WTC11 (cell line): ENCODE data around the gene SRGAP1. TPM values are rescaled to one million over a fixed set of nuclear protein-coding genes. Genes with fewer than 3 reads are reported as not detected.

Experiments
- ATAC-seq: fragments of 200-7000 bp; cut with Tn5 transposase; 2 replicates; pipeline ENCODE4 v1.10.0; 2021; ENCODE audit warnings: mild to moderate bottlenecking, moderate library complexity
- CTCF ChIA-PET: fragments of 300-600 bp; sonication (Branson Sonifier 250); formaldehyde crosslinking; loops from one replicate; lab custom pipeline; 2021; ENCODE audit warnings: antibody characterized with exemption; lab: Charles Lee
- POLR2A ChIA-PET: fragments of 350-600 bp; sonication (Branson Sonifier 250); formaldehyde crosslinking; loops from one replicate; lab custom pipeline; 2021; ENCODE audit warnings: antibody characterized with exemption; lab: Charles Lee
- DNase-seq: peaks from one replicate; pipeline ENCODE4 v3.0.0; 2021; ENCODE audit warnings: low spot score
- H3K27ac Mint-ChIP-seq: 2 replicates; pipeline ENCODE4 v1.8.0; 2021; ENCODE audit warnings: mixed read lengths
- H3K27me3 Mint-ChIP-seq: 2 replicates; pipeline ENCODE4 v1.8.0; 2021; ENCODE audit warnings: low read depth, mild to moderate bottlenecking, moderate library complexity, mixed read lengths
- H3K36me3 Mint-ChIP-seq: 2 replicates; pipeline ENCODE4 v1.8.0; 2021; ENCODE audit warnings: mixed read lengths
- H3K4me1 Mint-ChIP-seq: 2 replicates; pipeline ENCODE4 v1.8.0; 2022; ENCODE audit warnings: mixed read lengths
- H3K4me3 Mint-ChIP-seq: 2 replicates; pipeline ENCODE4 v1.8.0; 2021; ENCODE audit warnings: mild to moderate bottlenecking, moderate library complexity, mixed read lengths
- H3K9me3 Mint-ChIP-seq: 2 replicates; pipeline ENCODE4 v1.8.0; 2021; ENCODE audit warnings: mixed read lengths
- CBFB ChIP-seq: sonication (generic); formaldehyde crosslinking; IDR thresholded peaks from 2 replicates; pipeline ENCODE4 v1.8.1; 2022; ENCODE audit warnings: mild to moderate bottlenecking, low read depth, missing genetic modification reagents
- CREB1 ChIP-seq: sonication (generic); formaldehyde crosslinking; IDR thresholded peaks from 2 replicates; pipeline ENCODE4 v1.8.0; 2023; ENCODE audit warnings: mild to moderate bottlenecking, missing genetic modification reagents
- E2F1 ChIP-seq: sonication (generic); formaldehyde crosslinking; IDR thresholded peaks from 2 replicates; pipeline ENCODE4 v1.8.0; 2022; ENCODE audit warnings: mild to moderate bottlenecking, missing genetic modification reagents
- E2F4 ChIP-seq: sonication (generic); formaldehyde crosslinking; IDR thresholded peaks from 2 replicates; pipeline ENCODE4 v1.8.1; 2022; ENCODE audit warnings: low read depth, mild to moderate bottlenecking, moderate library complexity, missing genetic modification reagents, borderline replicate concordance
- ETV6 ChIP-seq: sonication (generic); formaldehyde crosslinking; IDR thresholded peaks from 2 replicates; pipeline ENCODE4 v1.8.1; 2022; ENCODE audit warnings: mild to moderate bottlenecking, missing genetic modification reagents
- FOXJ3 ChIP-seq: sonication (generic); formaldehyde crosslinking; IDR thresholded peaks from 2 replicates; pipeline ENCODE4 v1.9.0; 2021; ENCODE audit warnings: missing genetic modification reagents, mild to moderate bottlenecking, borderline replicate concordance
- GTF2I ChIP-seq: fragments of 250-450 bp; sonication (Bioruptor Pico); conservative IDR thresholded peaks from 2 replicates; pipeline ENCODE4 v1.4.0; 2021; ENCODE audit warnings: mild to moderate bottlenecking
- HMGA2 ChIP-seq: fragments of 250-450 bp; sonication (Bioruptor Pico); IDR thresholded peaks from 2 replicates; pipeline ENCODE4 v1.4.0; 2021; ENCODE audit warnings: mild to moderate bottlenecking, moderate library complexity
- HMGXB4 ChIP-seq: sonication (generic); formaldehyde crosslinking; IDR thresholded peaks from 2 replicates; pipeline ENCODE4 v1.8.1; 2023; ENCODE audit warnings: mild to moderate bottlenecking, moderate library complexity, missing genetic modification reagents
- MXD4 ChIP-seq: fragments of 250-450 bp; sonication (Bioruptor Pico); IDR thresholded peaks from 2 replicates; pipeline ENCODE4 v1.8.0; 2021; ENCODE audit warnings: mild to moderate bottlenecking, moderate library complexity, borderline replicate concordance
- NFATC4 ChIP-seq: fragments of 250-450 bp; sonication (Bioruptor Pico); IDR thresholded peaks from 2 replicates; pipeline ENCODE4 v1.9.0; 2021; ENCODE audit warnings: mild to moderate bottlenecking
- RORB ChIP-seq: fragments of 250-450 bp; sonication (Bioruptor Pico); IDR thresholded peaks from 2 replicates; pipeline ENCODE4 v1.9.0; 2021; ENCODE audit warnings: mild to moderate bottlenecking
- TP53 ChIP-seq: sonication (generic); formaldehyde crosslinking; IDR thresholded peaks from 2 replicates; pipeline ENCODE4 v1.8.1; 2023; ENCODE audit warnings: mild to moderate bottlenecking, missing genetic modification reagents
- USF1 ChIP-seq: sonication (generic); formaldehyde crosslinking; IDR thresholded peaks from 2 replicates; pipeline ENCODE4 v1.8.0; 2022; ENCODE audit warnings: mild to moderate bottlenecking, missing genetic modification reagents
- ZBTB21 ChIP-seq: sonication (generic); formaldehyde crosslinking; IDR thresholded peaks from 2 replicates; pipeline ENCODE4 v1.8.1; 2023; ENCODE audit warnings: mild to moderate bottlenecking, missing genetic modification reagents, borderline replicate concordance
- ZMAT4 ChIP-seq: fragments of 250-450 bp; sonication (Bioruptor Pico); IDR thresholded peaks from 2 replicates; pipeline ENCODE4 v1.9.0; 2021; ENCODE audit warnings: mild to moderate bottlenecking
- ZNF121 ChIP-seq: sonication (generic); formaldehyde crosslinking; IDR thresholded peaks from 2 replicates; pipeline ENCODE4 v1.8.0; 2023; ENCODE audit warnings: missing genetic modification reagents
- ZNF138 ChIP-seq: sonication (generic); formaldehyde crosslinking; conservative IDR thresholded peaks from 2 replicates; pipeline ENCODE4 v1.8.1; 2022; ENCODE audit warnings: mild to moderate bottlenecking, moderate library complexity, missing genetic modification reagents
- ZNF281 ChIP-seq: sonication (generic); formaldehyde crosslinking; IDR thresholded peaks from 2 replicates; pipeline ENCODE4 v1.8.0; 2023; ENCODE audit warnings: mild to moderate bottlenecking, missing genetic modification reagents
- ZNF416 ChIP-seq: fragments of 250-450 bp; sonication (Bioruptor Pico); IDR thresholded peaks from 2 replicates; pipeline ENCODE4 v1.9.0; 2021; ENCODE audit warnings: mild to moderate bottlenecking, inconsistent platforms
- ZNF423 ChIP-seq: fragments of 250-450 bp; sonication (Bioruptor Pico); IDR thresholded peaks from 2 replicates; pipeline ENCODE4 v2.1.2; 2022; ENCODE audit warnings: mild to moderate bottlenecking, moderate library complexity
- total RNA-seq: library from RNA; stranded (reverse); gene quantifications from 3 replicates; pipeline ENCODE4 v1.2.3, GENCODE V29; 2021

SRGAP1 gene
- total RNA-seq, 1 experiment from 2014 or later = 10.3 TPM

GRCh38 chr12:64039281-64039871 is 194.9 kb downstream of the SRGAP1 start:
- ChIA-PET POLR2A (interaction anchor here (0.6 to 1.5 kb wide), 2 partner anchors 166 to 195 kb away, joined by 4 to 5 read pairs; partner anchors contain the start of gene SRGAP1), CTCF (interaction anchor here (1.2 kb wide), 1 partner anchor 196 kb away, joined by 3 read pairs; no protein-coding TSS in a partner anchor)
- peaks cover 4% of the 10 kb centered on the region for H3K36me3 Mint-ChIP-seq
- ATAC-seq (peak; percentile 85), DNase-seq (no peak)
- H3K27me3 Mint-ChIP-seq = no peaks in the 10 kb centered on the region
- H3K9me3 Mint-ChIP-seq = peaks cover 10% of the 10 kb centered on the region
- H3K4me3 Mint-ChIP-seq = peak overlapping the region; percentile 31
- peak overlapping the region; percentile 93 for H3K27ac Mint-ChIP-seq
- peaks cover 32% of the 10 kb centered on the region for H3K4me1 Mint-ChIP-seq
- no peak for TF ChIP-seq ZBTB21 (CRISPR knock-in tag)
- peak; percentile 17; the same call in 1 of the 2 replicates for TF ChIP-seq USF1 (CRISPR knock-in tag)
- no peak for TF ChIP-seq ZNF416 (CRISPR knock-in tag)
- TF ChIP-seq, all 79 proteins: peak for 1

- H3K9me3 Mint-ChIP-seq = no peaks in the 10 kb centered on the region
- CTCF ChIA-PET = interaction anchor here (0.9 kb wide), 1 partner anchor 139 kb away, joined by 3 read pairs; no protein-coding TSS in a partner anchor
- POLR2A ChIA-PET = no interaction called here
- H3K36me3 Mint-ChIP-seq = no peaks in the 10 kb centered on the region
- ATAC-seq = no peak
- TF ChIP-seq HMGXB4 (CRISPR knock-in tag) = no peak
- no peak for TF ChIP-seq CREB1
- TF ChIP-seq ZNF121 (CRISPR knock-in tag) = no peak
- no peak for TF ChIP-seq E2F1 (CRISPR knock-in tag)
- TF ChIP-seq ZNF423 (CRISPR knock-in tag) = no peak
- no peaks in the 10 kb centered on the region for H3K27me3 Mint-ChIP-seq
- H3K4me3 Mint-ChIP-seq = no peak overlapping the region
- peak overlapping the region; percentile 16 for H3K27ac Mint-ChIP-seq
- H3K4me1 Mint-ChIP-seq = peaks cover 29% of the 10 kb centered on the region
- DNase-seq = no peak
Observed at GRCh38 chr12:64042911-64043310, 198.4 kb downstream of the SRGAP1 start.

- DNase-seq (no peak), ATAC-seq (no peak)
- Mint-ChIP-seq H3K36me3 (no peaks in the 10 kb centered on the region), H3K4me3 (no peak overlapping the region), H3K9me3 (no peaks in the 10 kb centered on the region), H3K4me1 (peaks cover 20% of the 10 kb centered on the region), H3K27ac (no peak overlapping the region), H3K27me3 (no peaks in the 10 kb centered on the region)
- ChIA-PET POLR2A (no interaction called here), CTCF (no interaction called here)
- TF ChIP-seq HMGA2 (CRISPR knock-in tag) (no peak), ZMAT4 (CRISPR knock-in tag) (no peak), NFATC4 (CRISPR knock-in tag) (no peak), MXD4 (CRISPR knock-in tag) (no peak), FOXJ3 (CRISPR knock-in tag) (no peak), RORB (CRISPR knock-in tag) (no peak), HMGXB4 (CRISPR knock-in tag) (no peak), ZNF281 (CRISPR knock-in tag) (no peak), GTF2I (CRISPR knock-in tag) (no peak), E2F4 (CRISPR knock-in tag) (no peak), CBFB (no peak), TP53 (CRISPR knock-in tag) (no peak), ZNF138 (CRISPR knock-in tag) (no peak), E2F1 (CRISPR knock-in tag) (no peak), ETV6 (CRISPR knock-in tag) (no peak)
Observed at GRCh38 chr12:64044191-64044590, 199.7 kb downstream of the SRGAP1 start.
